ENCODE data around the gene NOLC1.

NOLC1 gene

DNA sequence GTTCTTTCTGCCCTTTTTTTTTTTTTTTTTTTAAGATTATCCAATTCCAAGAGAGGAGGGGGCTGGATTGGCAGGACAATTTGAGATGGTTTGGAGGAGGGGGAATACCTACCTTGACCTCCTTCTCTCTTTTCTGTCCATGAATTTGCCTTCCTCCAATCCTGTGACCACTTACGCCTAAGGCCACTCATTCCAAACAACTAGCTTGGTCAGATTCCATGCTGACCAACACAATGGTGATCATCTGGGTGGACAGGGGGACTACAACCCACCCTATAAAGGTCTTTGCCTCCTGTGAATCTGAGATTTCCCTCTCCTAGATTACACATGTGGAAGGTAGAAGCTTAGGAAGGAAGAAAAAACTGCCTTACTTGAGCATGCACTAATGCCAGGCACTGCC, 29.7 kb upstream of the NOLC1 start:
- no peak for DNase-seq

DNA sequence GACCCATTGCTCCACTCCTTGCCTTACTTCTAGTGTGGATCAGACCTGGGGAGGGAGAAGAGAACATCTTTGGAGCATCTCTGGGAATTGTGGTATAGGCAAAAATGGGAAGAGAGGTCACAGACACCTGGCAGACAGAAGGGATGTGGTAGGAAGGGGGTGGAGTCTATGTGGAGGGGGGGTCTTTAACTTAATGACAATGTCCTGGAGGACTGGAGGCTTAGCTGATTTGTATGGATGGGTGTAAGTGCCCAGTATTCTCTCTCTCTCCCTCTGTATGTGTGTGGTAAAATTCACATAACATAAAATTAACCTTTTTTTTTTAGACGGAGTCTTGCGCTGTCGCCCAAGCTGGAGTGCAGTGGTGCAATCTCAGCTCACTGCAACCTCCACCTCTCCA, 29.0 kb upstream of the NOLC1 start:
- no peak for DNase-seq

DNA sequence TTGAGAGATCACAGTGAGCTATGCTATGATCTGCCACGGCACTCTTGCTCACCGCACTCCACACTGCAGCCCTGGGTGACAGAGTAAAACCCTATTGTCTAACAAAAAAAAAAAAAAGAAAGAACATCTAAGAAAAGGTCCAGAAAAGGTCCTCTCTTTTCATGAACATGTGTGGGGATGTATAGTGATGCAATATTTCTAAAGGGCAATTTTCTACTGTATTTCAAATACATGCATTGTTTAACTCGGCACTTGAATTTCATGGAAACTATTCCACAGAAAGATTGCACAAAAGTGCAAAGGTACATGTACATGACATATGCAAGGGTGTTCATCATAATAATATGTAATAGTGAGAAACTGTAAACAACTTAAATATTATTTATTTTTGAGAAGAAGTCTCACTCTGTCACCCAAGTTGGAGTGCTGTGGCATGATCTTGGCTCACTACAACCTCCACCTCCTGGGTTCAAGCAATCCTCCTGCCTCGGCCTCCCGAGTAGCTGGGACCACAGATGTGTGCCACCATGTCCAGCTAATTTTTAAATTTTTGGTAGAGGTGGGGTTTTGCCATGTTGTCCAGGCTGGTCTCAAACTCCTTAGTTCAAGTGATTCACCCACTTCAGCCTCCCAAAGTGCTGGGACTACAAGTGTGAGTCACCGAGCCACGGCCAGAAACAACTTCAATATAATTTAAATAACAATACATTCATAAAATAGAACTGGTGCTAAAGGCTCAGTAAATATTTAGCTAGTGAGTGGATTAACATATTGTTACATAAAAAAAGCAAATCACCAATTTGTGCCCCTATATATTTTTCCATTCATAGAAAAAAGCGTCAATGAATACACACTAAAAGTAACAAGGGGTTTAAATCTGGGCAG, 20.7 kb upstream of the NOLC1 start:
- DNase-seq: no peak

DNA sequence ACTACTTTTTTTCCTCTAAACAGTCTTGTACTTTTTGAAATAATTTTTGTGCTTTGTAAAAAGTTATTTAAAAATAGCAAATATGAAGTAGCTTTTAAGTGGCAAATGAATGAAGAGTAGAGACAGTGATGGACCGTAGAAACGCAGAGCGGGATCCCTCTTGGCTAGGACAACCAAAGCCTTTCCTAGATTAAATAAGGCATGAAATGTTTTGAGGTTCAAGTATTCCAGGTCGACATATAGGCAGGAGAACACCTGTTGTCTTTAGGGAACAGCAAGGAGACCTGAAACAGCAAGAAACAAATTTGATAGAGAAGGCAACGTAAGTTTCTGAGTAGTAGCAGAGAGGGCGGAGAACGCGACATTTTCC, 20.0 kb upstream of the NOLC1 start:
- no peak for DNase-seq

DNA sequence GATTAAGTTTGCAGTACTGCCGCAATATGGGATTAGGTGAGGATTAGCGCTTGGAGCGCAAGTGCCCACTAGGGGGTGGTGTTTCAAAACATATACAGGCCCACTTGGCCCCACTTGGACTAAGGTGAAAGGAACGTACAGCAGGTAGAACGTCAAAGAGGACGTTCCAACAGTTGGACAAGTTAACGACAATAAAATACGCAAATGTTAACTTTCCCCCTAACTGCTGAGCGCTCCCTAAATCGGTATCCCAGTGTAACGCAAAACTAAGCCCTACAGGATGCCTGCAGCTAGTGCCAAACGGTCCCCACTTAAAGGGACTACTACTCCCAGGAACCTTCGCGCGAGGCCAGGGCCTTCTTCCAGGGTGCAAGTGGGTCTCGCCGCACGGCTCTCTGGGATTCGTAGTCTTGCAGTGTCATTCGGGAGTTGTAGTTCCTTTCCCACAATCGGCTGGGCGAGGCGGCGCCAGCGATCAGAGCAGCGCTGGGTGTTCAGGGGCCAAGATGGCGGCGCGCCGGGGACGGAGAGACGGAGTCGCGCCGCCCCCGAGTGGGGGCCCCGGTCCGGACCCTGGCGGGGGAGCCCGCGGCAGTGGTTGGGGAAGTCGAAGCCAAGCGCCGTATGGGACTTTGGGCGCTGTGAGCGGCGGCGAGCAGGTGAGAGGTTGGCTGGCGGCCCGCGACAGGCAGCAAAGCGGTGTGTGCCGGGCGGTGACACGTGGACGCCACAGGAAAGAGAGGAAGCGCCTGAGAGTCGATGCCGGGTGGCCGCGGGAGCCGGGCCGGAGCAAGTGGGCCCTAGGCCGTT, 19.4 kb upstream of the NOLC1 start, which contains the start of gene PPRC1:
Gene PPRC1 (plus strand): TSS at position 478 of the 810 bp plus-strand sequence. CDS start 29 bp downstream, at position 507.
- peak; percentile 94 for DNase-seq

GRCh38 chr10:102133373-102134195, 18.6 kb upstream of the NOLC1 start:
- DNase-seq: peak; percentile 35

DNA sequence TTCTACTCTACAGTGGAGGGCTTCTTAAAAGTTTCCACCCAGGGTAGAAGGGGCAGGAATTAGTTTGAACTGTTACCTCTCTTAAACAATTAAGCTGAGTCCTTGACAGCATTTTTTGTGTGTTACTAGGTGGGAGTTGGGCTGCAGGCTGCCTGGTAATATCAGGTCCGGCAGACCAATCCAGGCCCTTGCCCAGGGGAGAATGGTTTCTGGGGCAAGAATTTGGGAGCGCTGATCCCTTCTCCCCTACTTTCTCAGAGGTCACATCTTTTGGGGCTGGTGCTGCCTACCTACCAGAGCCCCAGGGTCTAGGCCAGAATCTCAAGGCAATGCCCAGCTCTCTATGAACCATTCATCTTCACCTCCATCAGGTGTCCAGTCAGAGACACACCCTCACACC, 17.8 kb upstream of the NOLC1 start:
- DNase-seq: no peak

DNA sequence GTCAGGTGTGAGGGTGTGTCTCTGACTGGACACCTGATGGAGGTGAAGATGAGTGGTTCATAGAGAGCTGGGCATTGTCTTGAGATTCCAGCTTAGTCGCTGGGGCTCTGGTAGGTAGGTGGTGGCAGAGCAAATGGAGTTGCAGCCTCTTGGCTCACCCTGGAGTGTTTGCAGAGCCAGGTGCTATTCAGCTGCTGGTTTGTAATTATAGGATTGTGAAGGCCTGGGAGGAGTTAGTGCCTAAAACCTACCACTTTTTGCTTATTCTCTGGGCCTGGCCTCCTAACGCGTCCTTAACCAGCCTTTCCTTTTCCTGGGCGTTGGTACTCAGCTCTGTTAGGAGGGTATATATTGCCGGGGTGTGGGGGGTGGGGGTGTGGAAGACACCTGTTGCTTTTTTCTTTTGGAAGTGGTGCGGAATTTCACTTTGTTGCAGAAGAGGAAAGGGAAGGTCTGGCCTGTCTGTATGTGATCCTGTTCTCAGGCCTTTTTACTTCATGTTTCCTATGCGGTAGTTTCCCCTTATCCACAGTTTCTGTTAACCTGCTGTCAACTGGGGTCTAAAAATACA, 16.1 kb upstream of the NOLC1 start:
- DNase-seq: no peak

- no peak for DNase-seq
Observed at GRCh38 chr10:102139281-102140110, 12.7 kb upstream of the NOLC1 start.

- DNase-seq: no peak
Observed at GRCh38 chr10:102140218-102140617, 12.0 kb upstream of the NOLC1 start.

DNA sequence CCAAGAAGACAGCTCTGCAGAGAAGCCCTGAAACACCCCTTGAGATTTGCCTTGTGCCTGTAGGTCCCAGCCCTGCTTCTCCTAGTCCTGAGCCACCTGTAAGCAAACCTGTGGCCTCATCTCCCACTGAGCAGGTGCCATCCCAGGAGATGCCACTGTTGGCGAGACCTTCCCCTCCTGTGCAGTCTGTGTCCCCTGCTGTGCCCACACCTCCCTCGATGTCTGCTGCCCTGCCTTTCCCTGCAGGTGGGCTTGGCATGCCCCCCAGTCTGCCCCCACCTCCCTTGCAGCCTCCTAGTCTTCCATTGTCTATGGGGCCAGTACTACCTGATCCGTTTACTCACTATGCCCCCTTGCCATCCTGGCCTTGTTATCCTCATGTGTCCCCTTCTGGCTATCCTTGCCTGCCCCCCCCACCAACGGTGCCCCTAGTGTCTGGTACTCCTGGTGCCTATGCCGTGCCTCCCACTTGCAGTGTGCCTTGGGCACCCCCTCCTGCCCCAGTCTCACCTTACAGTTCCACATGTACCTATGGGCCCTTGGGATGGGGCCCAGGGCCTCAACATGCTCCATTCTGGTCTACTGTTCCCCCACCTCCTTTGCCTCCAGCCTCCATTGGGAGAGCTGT, 11.2 kb upstream of the NOLC1 start:
- no peak for DNase-seq

DNA sequence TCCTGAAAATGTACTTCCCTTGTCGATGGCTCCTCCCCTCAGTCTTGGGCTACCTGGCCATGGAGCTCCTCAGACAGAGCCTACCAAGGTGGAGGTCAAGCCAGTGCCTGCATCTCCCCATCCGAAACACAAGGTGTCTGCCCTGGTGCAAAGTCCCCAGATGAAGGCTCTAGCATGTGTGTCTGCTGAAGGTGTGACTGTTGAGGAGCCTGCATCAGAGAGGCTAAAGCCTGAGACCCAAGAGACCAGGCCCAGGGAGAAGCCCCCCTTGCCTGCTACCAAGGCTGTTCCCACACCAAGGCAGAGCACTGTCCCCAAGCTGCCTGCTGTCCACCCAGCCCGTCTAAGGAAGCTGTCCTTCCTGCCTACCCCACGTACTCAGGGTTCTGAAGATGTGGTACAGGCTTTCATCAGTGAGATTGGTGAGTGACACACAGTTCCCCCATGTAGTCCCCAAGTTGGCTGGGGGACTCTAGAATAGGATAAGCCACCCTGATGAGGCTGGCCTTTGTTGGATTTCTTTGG, 10.5 kb upstream of the NOLC1 start:
- no peak for DNase-seq

DNA sequence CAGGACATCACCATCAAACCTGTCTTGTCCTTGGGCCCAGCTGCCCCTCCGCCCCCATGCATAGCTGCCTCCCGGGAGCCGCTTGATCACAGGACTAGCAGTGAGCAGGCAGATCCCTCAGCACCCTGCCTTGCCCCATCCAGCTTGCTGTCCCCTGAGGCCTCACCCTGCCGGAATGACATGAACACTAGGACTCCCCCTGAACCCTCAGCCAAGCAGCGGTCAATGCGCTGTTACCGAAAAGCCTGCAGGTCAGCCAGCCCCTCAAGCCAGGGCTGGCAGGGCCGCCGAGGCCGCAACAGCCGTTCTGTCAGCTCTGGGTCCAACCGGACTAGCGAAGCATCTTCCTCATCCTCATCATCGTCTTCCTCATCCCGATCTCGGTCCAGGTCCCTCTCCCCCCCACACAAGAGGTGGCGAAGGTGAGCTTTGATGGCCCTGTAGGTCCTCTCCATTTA, 5.2 kb upstream of the NOLC1 start:
- DNase-seq: no peak

GRCh38 chr10:102147561-102147960, 4.6 kb upstream of the NOLC1 start:
- DNase-seq: no peak

DNA sequence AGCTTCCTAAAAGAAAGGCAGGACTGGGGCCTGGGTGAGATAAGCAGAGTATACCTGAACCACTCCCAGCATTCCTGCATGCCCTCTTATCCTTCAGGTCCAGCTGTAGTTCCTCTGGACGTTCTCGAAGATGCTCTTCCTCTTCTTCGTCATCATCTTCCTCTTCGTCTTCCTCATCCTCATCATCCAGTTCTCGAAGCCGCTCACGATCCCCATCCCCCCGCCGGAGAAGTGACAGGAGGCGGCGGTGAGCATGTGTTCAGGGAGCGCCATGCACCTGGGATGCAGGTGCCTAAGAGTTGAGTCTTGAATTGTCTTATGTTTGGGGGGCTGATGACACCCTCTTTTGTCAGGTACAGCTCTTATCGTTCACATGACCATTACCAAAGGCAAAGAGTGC, 3.9 kb upstream of the NOLC1 start:
- no peak for DNase-seq

GRCh38 chr10:102150970-102151773, 1.0 kb upstream of the NOLC1 start:
- DNase-seq: no peak

DNA sequence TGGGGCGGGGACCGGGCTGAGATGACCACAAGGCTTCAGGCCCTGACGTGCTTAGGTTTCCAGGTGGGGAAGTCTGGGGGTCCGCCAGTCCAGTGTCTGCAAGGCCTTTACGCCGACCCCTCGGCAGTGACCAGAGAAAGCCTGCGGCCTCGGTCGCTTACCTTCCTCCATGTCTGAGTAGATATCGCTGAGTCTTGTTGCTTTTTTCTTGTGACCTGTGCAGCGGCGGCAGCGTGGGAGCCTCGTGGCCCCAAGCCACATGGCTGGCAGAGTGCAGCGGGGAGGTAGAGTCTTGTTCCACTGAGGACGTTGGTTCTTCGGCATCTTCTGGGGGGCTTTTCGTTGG, 329 bp downstream of the NOLC1 start:
- DNase-seq: no peak

DNA sequence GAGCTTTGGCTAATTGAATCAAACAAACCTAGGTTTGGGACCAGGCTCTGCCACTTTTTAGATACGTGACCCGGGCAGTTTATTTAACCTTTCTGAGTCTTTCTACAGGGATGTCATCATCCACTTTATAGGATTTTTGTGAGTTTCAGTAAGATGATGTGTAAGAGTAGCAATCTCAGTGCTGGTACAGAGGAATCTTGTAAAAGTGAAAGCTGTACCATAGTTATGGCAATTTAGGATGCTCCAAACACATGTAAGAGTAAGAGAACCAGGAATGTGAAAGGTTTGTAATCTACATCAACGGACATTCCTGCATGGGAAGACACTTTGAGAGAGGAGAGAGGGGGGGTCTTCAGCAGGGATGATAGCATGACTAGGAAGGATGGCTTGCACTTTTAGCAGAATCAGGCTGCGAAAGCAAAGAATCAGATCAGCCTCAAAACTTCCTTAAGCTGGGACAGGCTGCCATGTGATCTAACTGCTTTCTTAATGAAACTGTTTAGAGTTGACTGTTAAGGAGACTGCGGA, 968 bp downstream of the NOLC1 start:
- DNase-seq: no peak

GRCh38 chr10:102154466-102155116, 2.4 kb downstream of the NOLC1 start:
- DNase-seq: no peak

Measured in NCI-H1092 (cell line).